Uterus (tissue), 2 donors: ENCODE data around the gene COPE.

Experiments
- CTCF ChIP-seq, 4 experiments: fragments of 200-600 bp in 2 of 4; fragments of 450-650 bp in 2 of 4; sonication (generic) in 2 of 4; IDR thresholded peaks; one replicate each; pipeline ENCODE4 v1.5.1; 2016 to 2019; ENCODE audit warnings: antibody characterized with exemption in 4 of 4, mild to moderate bottlenecking in 2 of 4, moderate library complexity in 1 of 4
- POLR2A ChIP-seq, 2 donors: fragments of 450-650 bp; IDR thresholded peaks; one replicate each; pipeline ENCODE4 v1.6.1; 2016; ENCODE audit warnings: antibody characterized with exemption in 2 of 2, mild to moderate bottlenecking in 1 of 2, moderate library complexity in 1 of 2

- TF ChIP-seq POLR2A (IDR thresholded peaks at IDR 0.05) (no peak), CTCF (IDR thresholded peaks at IDR 0.05) (no peak)
Observed at GRCh38 chr19:18853755-18854427, 65.3 kb downstream of the COPE start.
